Upper lobe of left lung (tissue), 6 donors: Measurements from ENCODE around the gene BLID. TPM values are rescaled to one million over a fixed set of nuclear protein-coding genes. Genes with fewer than 3 reads are reported as not detected.

Source experiments
- ATAC-seq, 2 donors: fragments of 200-7000 bp; cut with Tn5 transposase; one replicate each; pipeline ENCODE4 v1.9.1; 2022; ENCODE audit warnings: mild to moderate bottlenecking in 2 of 2, moderate library complexity in 2 of 2; ENCODE audit not compliant: low FRiP score in 2 of 2
- DNase-seq, 2 donors: peaks; one replicate each; pipeline ENCODE4 v3.0.0-alpha.2; 2019 to 2020
- H3K27ac ChIP-seq, 4 donors: fragments of 200-600 bp; sonication (generic); one replicate each; pipeline ENCODE4 v1.5.1; 2016 to 2019
- H3K27me3 ChIP-seq, 4 donors: fragments of 200-600 bp; sonication (generic); one replicate each; pipeline ENCODE4 v1.5.1; 2017 to 2019
- H3K36me3 ChIP-seq, 4 donors: fragments of 200-600 bp; sonication (generic); one replicate each; pipeline ENCODE4 v1.5.1; 2016 to 2019
- H3K4me1 ChIP-seq, 4 donors: fragments of 200-600 bp; sonication (generic); one replicate each; pipeline ENCODE4 v1.5.1; 2018 to 2019
- H3K4me3 ChIP-seq, 4 donors: fragments of 200-600 bp; sonication (generic); one replicate each; pipeline ENCODE4 v1.5.1; 2017 to 2019; ENCODE audit warnings: mild to moderate bottlenecking in 2 of 4, moderate library complexity in 1 of 4
- H3K9me3 ChIP-seq, 4 donors: fragments of 200-600 bp; sonication (generic); one replicate each; pipeline ENCODE4 v1.5.1; 2018 to 2019
- EP300 ChIP-seq, 4 donors: sonication (generic); formaldehyde crosslinking; IDR thresholded peaks; one replicate each; pipeline ENCODE4 v1.5.1; 2017; ENCODE audit warnings: antibody characterized with exemption in 4 of 4, control low read depth in 2 of 4
- POLR2A ChIP-seq, 4 donors: fragments of 450-650 bp; IDR thresholded peaks; one replicate each; pipeline ENCODE4 v1.5.1; 2016 to 2017; ENCODE audit warnings: antibody characterized with exemption in 4 of 4, mild to moderate bottlenecking in 2 of 4
- POLR2AphosphoS5 ChIP-seq, 2 donors: sonication (generic); formaldehyde crosslinking; IDR thresholded peaks; one replicate each; pipeline ENCODE4 v1.5.1; 2017; ENCODE audit warnings: antibody characterized with exemption in 2 of 2
- WGBS, 2 donors: methylation state at CpG; one replicate each; pipeline ENCODE4 v1.1.5; 2017 to 2018; 5-methylcytosine and 5-hydroxymethylcytosine counted together
- total RNA-seq, 6 donors: library from RNA; depleted of rRNA in 4 of 6; stranded (reverse); fragments of >200 nt in 4 of 6; gene quantifications; one replicate each; pipeline versions ENCODE4 v1.1.0 to v1.2.1, GENCODE V29; 2016 to 2021
- TF ChIP-seq, protein P1 (sequence below), 6 experiments: fragments of 450-650 bp in 4 of 6; fragments of 200-600 bp in 2 of 6; sonication (generic) in 2 of 6; IDR thresholded peaks; one replicate each; pipeline ENCODE4 v1.5.1; 2016 to 2019; ENCODE audit warnings: antibody characterized with exemption in 6 of 6
- donor health status: DM: no; HTN: no; CAD: no; lungs with moderate emphysema.
- donor health status: DM: no; HTN: yes; CAD: no; lungs with severe emphysema.

Gene BLID, protein sequence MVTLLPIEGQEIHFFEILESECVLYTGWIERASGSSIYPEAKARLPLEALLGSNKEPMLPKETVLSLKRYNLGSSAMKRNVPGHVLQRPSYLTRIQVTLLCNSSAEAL
- total RNA-seq = 1 to 10 TPM in 1 of 6 donors, under 1 TPM in 1, not detected in 4; 0.30 to 6.3 TPM

DNA sequence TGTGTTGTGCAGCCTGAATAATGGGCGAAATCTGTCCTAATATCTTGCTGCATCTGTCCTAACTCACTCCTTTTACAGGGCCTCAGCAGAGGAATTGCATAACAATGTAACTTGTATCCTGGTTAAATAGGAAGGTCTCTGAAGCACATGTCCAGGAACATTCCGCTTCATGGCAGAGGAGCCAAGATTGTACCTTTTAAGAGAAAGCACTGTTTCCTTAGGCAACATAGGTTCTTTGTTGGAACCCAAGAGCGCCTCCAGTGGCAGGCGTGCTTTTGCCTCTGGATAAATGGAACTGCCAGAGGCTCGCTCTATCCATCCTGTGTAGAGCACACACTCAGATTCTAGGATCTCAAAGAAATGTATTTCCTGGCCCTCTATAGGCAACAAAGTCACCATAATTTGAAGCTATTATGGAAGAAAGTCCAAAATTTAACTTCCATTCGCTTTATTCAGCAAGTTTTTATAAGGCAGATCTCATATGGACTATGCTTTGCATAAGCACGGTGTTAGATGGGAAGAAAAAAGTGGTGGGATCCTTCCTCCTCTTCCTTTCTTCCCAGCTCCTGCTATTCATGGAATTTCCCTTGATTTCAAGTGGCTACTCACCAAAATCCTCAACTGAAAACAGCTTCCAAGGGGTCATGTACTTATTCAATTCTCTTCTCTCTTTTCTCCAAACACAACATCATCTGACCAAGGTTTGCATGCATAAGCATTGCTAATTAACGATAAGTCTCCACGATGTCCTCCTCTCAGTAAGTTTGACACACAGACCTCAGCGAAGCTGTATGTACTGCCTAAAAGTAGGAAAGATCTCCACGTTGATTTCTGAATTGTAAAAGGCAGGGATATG is at the start of gene BLID:
Gene BLID, minus strand, starts transcription at position 692 of the 856 bp plus-strand sequence. Its CDS starts 293 bp downstream, at position 399.
- ATAC-seq (peak; percentile 42 to 69), DNase-seq (peak in 1 of 2 donors; percentile 72)
- Histone ChIP-seq H3K27ac (no peak within 1 kb of the TSS), H3K36me3 (no peaks in the 10 kb centered on the region), H3K9me3 (no peaks in the 10 kb centered on the region), H3K27me3 (no peaks in the 10 kb centered on the region), H3K4me1 (peaks cover 0 to 3% (median 0%) of the 10 kb centered on the region in 4 donors), H3K4me3 (no peak within 1 kb of the TSS)
- 74 to 83% methylated on average over 11 of the region's 11 CpGs for WGBS, 2 donors
- TF ChIP-seq, protein P1, sequence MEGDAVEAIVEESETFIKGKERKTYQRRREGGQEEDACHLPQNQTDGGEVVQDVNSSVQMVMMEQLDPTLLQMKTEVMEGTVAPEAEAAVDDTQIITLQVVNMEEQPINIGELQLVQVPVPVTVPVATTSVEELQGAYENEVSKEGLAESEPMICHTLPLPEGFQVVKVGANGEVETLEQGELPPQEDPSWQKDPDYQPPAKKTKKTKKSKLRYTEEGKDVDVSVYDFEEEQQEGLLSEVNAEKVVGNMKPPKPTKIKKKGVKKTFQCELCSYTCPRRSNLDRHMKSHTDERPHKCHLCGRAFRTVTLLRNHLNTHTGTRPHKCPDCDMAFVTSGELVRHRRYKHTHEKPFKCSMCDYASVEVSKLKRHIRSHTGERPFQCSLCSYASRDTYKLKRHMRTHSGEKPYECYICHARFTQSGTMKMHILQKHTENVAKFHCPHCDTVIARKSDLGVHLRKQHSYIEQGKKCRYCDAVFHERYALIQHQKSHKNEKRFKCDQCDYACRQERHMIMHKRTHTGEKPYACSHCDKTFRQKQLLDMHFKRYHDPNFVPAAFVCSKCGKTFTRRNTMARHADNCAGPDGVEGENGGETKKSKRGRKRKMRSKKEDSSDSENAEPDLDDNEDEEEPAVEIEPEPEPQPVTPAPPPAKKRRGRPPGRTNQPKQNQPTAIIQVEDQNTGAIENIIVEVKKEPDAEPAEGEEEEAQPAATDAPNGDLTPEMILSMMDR (IDR thresholded peaks at IDR 0.05) = peak in 5 of 6 experiments; percentile 21 to 50 (median 37)
- no peak for TF ChIP-seq EP300 (IDR thresholded peaks at IDR 0.05)

DNA sequence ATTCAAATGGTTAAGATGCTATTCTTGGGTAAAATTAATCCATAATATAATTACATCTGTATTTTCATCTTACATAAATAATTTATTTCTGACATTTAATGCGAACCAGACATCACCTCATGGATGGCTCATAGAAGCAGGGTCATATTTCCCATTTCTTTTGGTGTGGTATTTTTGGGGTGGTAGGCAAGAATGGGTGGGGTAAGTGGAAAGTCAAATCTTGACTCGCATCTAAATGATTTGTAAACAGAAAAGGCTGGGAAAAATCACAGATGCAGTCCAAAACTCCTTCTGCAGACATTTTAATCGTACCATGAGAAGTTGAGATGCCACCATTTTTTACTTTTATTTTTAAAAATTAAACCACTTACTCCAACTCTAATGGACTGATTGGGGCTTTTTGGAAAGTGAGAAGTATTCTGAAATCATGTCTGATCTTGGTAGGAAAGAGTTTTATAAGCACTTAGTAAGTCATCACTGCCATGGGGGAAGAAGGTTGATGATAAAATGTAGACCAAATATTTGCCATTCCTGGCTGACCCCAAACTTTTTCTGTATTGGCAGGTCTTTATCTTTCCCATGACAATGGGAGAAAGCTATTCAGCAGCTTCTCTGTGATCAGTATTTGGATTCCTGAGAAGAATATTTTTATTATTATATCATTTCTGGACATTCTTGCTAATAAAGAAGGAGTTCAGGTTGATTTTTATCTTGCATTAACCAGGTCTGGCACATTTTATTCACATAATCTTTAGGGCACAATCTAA is 47.2 kb upstream of the BLID start:
- Histone ChIP-seq H3K4me3 (no peak overlapping the region), H3K4me1 (peaks cover 0 to 4% (median 0%) of the 10 kb centered on the region in 4 donors), H3K27ac (no peak overlapping the region), H3K36me3 (no peaks in the 10 kb centered on the region), H3K27me3 (no peaks in the 10 kb centered on the region), H3K9me3 (no peaks in the 10 kb centered on the region)
- TF ChIP-seq EP300 (IDR thresholded peaks at IDR 0.05) (no peak), POLR2AphosphoS5 (IDR thresholded peaks at IDR 0.05) (no peak), POLR2A (IDR thresholded peaks at IDR 0.05) (no peak)
- TF ChIP-seq, protein P1 (IDR thresholded peaks at IDR 0.05) = no peak
- ATAC-seq (no peak), DNase-seq (no peak)
- 84 to 85% methylated on average over 3 of the region's 3 CpGs for WGBS, 2 donors

DNA sequence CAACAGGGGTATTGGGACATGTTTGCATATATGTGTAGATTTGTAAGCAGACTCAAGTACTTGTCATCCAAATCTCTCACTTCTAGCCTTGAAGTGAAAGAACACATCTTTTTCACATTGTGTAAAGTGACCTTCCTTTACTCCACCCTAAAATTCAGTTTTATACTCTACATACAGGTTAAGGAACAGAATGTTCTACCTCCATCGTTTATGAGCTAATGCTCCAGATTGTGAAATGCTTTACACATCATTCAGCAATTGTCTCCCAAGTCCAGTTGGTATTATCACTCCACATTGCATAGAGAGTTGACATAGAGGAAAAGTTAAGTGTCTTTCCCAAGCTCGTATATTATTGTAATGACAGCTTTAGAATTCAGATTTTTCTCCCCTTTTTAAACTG is 46.1 kb upstream of the BLID start:
- peak in 1 of 2 donors; percentile 62 for ATAC-seq

DNA sequence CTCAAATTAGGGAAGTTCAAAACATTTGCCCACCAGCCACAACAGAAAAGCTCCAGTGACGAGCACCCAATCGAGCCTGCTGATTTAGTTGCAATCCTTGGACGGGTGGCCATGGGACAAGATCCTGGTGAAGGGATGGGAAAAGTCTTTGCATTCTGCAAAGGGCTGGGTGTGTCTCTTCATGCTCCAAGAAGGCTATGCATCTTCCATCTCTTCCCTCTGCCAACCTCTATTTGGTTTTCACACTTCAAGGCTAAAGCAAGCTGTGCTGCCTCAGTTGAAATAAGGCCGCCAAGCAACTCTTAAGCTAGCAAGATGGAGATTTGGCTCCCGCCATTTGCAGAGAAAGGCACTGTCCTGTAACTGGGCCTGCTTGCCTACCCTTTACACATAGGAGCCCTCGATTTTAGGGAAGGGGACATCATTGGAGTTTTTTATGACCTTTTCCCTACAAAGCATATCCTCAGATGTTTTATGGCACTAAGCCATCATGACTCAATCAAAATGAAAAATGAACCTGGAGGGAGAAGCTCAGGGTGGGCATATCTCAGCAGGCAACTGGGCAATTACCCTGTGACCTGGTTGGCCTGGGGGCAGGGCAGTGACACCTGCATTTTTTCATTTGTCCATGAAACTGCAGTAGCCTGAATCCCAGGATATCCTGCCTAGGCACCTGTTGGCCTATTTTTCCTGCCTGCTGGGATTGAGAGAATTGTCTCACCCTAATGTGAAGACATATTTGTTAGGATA is 45.0 kb upstream of the BLID start:
- Histone ChIP-seq H3K4me3 (no peak overlapping the region), H3K9me3 (no peaks in the 10 kb centered on the region), H3K36me3 (no peaks in the 10 kb centered on the region), H3K27ac (no peak overlapping the region), H3K27me3 (no peaks in the 10 kb centered on the region), H3K4me1 (peaks cover 0 to 7% (median 3%) of the 10 kb centered on the region in 4 donors)
- WGBS, 2 donors = 86% methylated on average over 6 of the region's 6 CpGs
- TF ChIP-seq, protein P1 (IDR thresholded peaks at IDR 0.05) = no peak
- TF ChIP-seq POLR2AphosphoS5 (IDR thresholded peaks at IDR 0.05) (no peak), EP300 (IDR thresholded peaks at IDR 0.05) (no peak), POLR2A (IDR thresholded peaks at IDR 0.05) (no peak)
- ATAC-seq (no peak), DNase-seq (no peak)

More for the DNA sequence above, 46.1 kb upstream of the BLID start:
- TF ChIP-seq POLR2A (IDR thresholded peaks at IDR 0.05) = no peak
- TF ChIP-seq, protein P1 (IDR thresholded peaks at IDR 0.05) = no peak
- no peak for TF ChIP-seq POLR2AphosphoS5 (IDR thresholded peaks at IDR 0.05)
- no peak for TF ChIP-seq EP300 (IDR thresholded peaks at IDR 0.05)
- no peak overlapping the region for H3K27ac ChIP-seq
- DNase-seq = no peak
- H3K36me3 ChIP-seq = no peaks in the 10 kb centered on the region
- H3K9me3 ChIP-seq = no peaks in the 10 kb centered on the region
- H3K4me3 ChIP-seq = no peak overlapping the region
- WGBS, 2 donors = 61 to 71% methylated on average over 2 of the region's 2 CpGs
- no peaks in the 10 kb centered on the region for H3K27me3 ChIP-seq
- peaks cover 0 to 5% (median 2%) of the 10 kb centered on the region in 4 donors for H3K4me1 ChIP-seq
